Measurements from ENCODE around the gene TM6SF1.
A peak's percentile ranks its signal among the peaks of the same experiment; 100 is the strongest.

TM6SF1 gene

DNA sequence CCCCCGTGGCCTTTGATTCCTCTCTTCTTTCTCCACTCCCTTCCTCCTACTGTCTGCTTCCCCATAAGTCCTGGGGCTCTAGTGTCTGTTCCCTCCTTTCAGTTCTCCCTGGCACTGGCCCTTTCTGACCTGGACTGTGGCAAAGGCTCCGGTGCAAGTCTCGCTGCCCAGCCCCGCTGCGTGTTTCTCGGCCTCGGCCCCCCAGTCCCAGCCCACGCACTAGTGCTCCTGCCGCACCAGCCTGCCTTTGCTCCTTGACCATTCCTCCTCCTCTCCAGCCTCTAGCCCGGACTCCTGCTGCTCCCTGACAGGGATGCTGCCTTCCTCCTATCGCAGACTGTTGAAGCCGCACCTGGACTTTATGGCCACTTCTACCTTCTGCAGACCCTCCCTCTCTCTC lies 2.1 kb downstream of the TM6SF1 start:
- Histone ChIP-seq H3K9ac (ENCODE audit: low read length) (no peak overlapping the region), H3K4me3 (ENCODE audit: low read depth, low read length) (no peak overlapping the region), H2AK5ac (ENCODE audit: low read length) (no peak overlapping the region), H2BK120ac (ENCODE audit: insufficient read depth, low read length, poor library complexity) (no peak overlapping the region), H4K8ac (ENCODE audit: low read depth, low read length) (no peak overlapping the region), H3K4ac (ENCODE audit: low read depth, low read length) (no peak overlapping the region), H2BK12ac (ENCODE audit: low read length) (no peak overlapping the region), H3K23ac (ENCODE audit: low read length) (no peak overlapping the region), H2BK5ac (ENCODE audit: low read depth, low read length, poor library complexity) (no peak overlapping the region), H3K4me2 (ENCODE audit: low read length) (no peak overlapping the region), H3K36me3 (ENCODE audit: control insufficient read depth in 1 of 2, insufficient read depth in 2 of 2, low read length in 2 of 2) (no peaks in the 10 kb centered on the region), H3K18ac (ENCODE audit: low read length) (no peak overlapping the region), H3K9me3 (ENCODE audit: insufficient read depth, low read depth, low read length) (peaks cover 4% of the 10 kb centered on the region), H2AFZ (ENCODE audit: insufficient read depth, low read length, poor library complexity) (no peak overlapping the region), H4K91ac (ENCODE audit: low read depth, low read length) (no peak overlapping the region), H4K12ac (ENCODE audit: low read depth, low read length) (no peak overlapping the region), H3K27ac (ENCODE audit: low read depth, low read length) (no peak overlapping the region), H3K79me1 (ENCODE audit: low read length) (no peaks in the 10 kb centered on the region), H3K27me3 (ENCODE audit: insufficient read depth, low read length) (peaks cover 23% of the 10 kb centered on the region), H3K14ac (ENCODE audit: low read length) (no peak overlapping the region), H3K79me2 (ENCODE audit: control insufficient read depth, insufficient read depth, low read length, poor library complexity) (no peaks in the 10 kb centered on the region), H3K4me1 (ENCODE audit: control insufficient read depth in 1 of 2, insufficient read depth in 2 of 2, low read length in 2 of 2) (peaks cover 8 to 10% of the 10 kb centered on the region in 2 experiments)
- DNase-seq: no peak
- no CpG with 5 or more reads among the region's 12 CpGs for whole genome bisulfite sequencing (ENCODE audit: extremely low coverage, insufficient coverage, insufficient read length)

DNA sequence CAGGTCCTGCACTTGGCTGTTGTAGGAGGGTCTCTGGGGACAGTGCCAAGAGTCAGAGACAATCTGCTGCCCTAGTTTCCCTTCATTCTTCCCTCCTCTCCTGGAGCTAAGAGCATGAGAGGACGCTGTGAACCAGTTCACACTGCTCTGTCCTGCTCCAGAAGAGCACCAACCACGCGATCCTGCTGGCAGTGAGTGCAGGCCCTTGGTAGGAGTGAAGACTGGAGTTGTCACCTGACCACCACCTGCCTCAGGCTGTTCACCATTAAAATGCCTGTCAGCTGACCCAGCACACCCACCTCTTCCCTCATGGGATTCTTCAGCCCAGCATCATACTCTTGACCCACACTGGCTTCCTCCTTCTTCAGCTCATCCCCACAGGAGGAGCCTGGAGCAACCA lies 2.9 kb downstream of the TM6SF1 start:
- H2AFZ ChIP-seq (ENCODE audit: insufficient read depth, low read length, poor library complexity): no peak overlapping the region
- H2BK12ac ChIP-seq (ENCODE audit: low read length): no peak overlapping the region
- no peak overlapping the region for H2BK120ac ChIP-seq (ENCODE audit: insufficient read depth, low read length, poor library complexity)
- no peak overlapping the region for H3K27ac ChIP-seq (ENCODE audit: low read depth, low read length)
- H3K27me3 ChIP-seq (ENCODE audit: insufficient read depth, low read length): peaks cover 23% of the 10 kb centered on the region
- no peak overlapping the region for H3K4ac ChIP-seq (ENCODE audit: low read depth, low read length)
- H3K4me2 ChIP-seq (ENCODE audit: low read length): no peak overlapping the region
- H2BK5ac ChIP-seq (ENCODE audit: low read depth, low read length, poor library complexity): no peak overlapping the region
- no peak overlapping the region for H3K14ac ChIP-seq (ENCODE audit: low read length)
- H4K8ac ChIP-seq (ENCODE audit: low read depth, low read length): no peak overlapping the region
- H3K36me3 ChIP-seq (ENCODE audit: control insufficient read depth in 1 of 2, insufficient read depth in 2 of 2, low read length in 2 of 2): no peaks in the 10 kb centered on the region
- peaks cover 8 to 10% of the 10 kb centered on the region in 2 experiments for H3K4me1 ChIP-seq (ENCODE audit: control insufficient read depth in 1 of 2, insufficient read depth in 2 of 2, low read length in 2 of 2)
- H3K23ac ChIP-seq (ENCODE audit: low read length): no peak overlapping the region
- H3K4me3 ChIP-seq (ENCODE audit: low read depth, low read length): no peak overlapping the region
- H3K9me3 ChIP-seq (ENCODE audit: insufficient read depth, low read depth, low read length): peaks cover 4% of the 10 kb centered on the region
- H3K79me2 ChIP-seq (ENCODE audit: control insufficient read depth, insufficient read depth, low read length, poor library complexity): no peaks in the 10 kb centered on the region
- no peak overlapping the region for H2AK5ac ChIP-seq (ENCODE audit: low read length)
- no peak overlapping the region for H3K9ac ChIP-seq (ENCODE audit: low read length)
- no peak overlapping the region for H3K18ac ChIP-seq (ENCODE audit: low read length)
- no peak overlapping the region for H4K91ac ChIP-seq (ENCODE audit: low read depth, low read length)
- H4K12ac ChIP-seq (ENCODE audit: low read depth, low read length): no peak overlapping the region
- WGBS (ENCODE audit: extremely low coverage, insufficient coverage, insufficient read length): no CpG with 5 or more reads among the region's 3 CpGs
- H3K79me1 ChIP-seq (ENCODE audit: low read length): no peaks in the 10 kb centered on the region
- peak; percentile 83 to 84 for DNase-seq

DNA sequence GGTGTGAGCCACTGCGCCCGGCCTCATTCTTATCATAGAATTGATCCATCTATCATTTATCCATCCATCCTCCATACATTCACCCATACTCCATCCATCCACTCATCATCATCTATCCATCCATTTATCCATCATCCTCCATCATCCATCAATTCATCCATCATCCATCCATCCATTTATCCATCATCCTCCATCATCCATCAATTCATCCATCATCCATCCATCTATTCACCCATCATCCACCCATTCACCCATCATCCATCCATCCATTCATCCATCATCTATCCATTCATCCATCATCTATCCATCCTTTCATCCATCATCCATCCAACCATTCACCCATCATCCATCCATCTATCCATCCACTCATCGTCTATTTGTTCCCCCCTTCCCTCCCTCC lies 3.7 kb downstream of the TM6SF1 start:
- Histone ChIP-seq H2BK5ac (ENCODE audit: low read depth, low read length, poor library complexity) (no peak overlapping the region), H3K27me3 (ENCODE audit: insufficient read depth, low read length) (peaks cover 23% of the 10 kb centered on the region), H4K8ac (ENCODE audit: low read depth, low read length) (no peak overlapping the region), H2AK5ac (ENCODE audit: low read length) (no peak overlapping the region), H3K79me2 (ENCODE audit: control insufficient read depth, insufficient read depth, low read length, poor library complexity) (no peaks in the 10 kb centered on the region), H2BK12ac (ENCODE audit: low read length) (no peak overlapping the region), H2BK120ac (ENCODE audit: insufficient read depth, low read length, poor library complexity) (no peak overlapping the region), H3K4me2 (ENCODE audit: low read length) (no peak overlapping the region), H3K4me1 (ENCODE audit: control insufficient read depth in 1 of 2, insufficient read depth in 2 of 2, low read length in 2 of 2) (peaks cover 8 to 10% of the 10 kb centered on the region in 2 experiments), H3K4ac (ENCODE audit: low read depth, low read length) (no peak overlapping the region), H3K27ac (ENCODE audit: low read depth, low read length) (no peak overlapping the region), H3K9me3 (ENCODE audit: insufficient read depth, low read depth, low read length) (peaks cover 4% of the 10 kb centered on the region), H3K18ac (ENCODE audit: low read length) (no peak overlapping the region), H4K91ac (ENCODE audit: low read depth, low read length) (no peak overlapping the region), H2AFZ (ENCODE audit: insufficient read depth, low read length, poor library complexity) (no peak overlapping the region), H3K9ac (ENCODE audit: low read length) (no peak overlapping the region), H3K4me3 (ENCODE audit: low read depth, low read length) (no peak overlapping the region), H3K14ac (ENCODE audit: low read length) (no peak overlapping the region), H3K36me3 (ENCODE audit: control insufficient read depth in 1 of 2, insufficient read depth in 2 of 2, low read length in 2 of 2) (no peaks in the 10 kb centered on the region), H3K79me1 (ENCODE audit: low read length) (no peaks in the 10 kb centered on the region), H3K23ac (ENCODE audit: low read length) (no peak overlapping the region), H4K12ac (ENCODE audit: low read depth, low read length) (no peak overlapping the region)
- no peak for DNase-seq
- WGBS (ENCODE audit: extremely low coverage, insufficient coverage, insufficient read length): 100% methylated on average over 1 of the region's 3 CpGs

DNA sequence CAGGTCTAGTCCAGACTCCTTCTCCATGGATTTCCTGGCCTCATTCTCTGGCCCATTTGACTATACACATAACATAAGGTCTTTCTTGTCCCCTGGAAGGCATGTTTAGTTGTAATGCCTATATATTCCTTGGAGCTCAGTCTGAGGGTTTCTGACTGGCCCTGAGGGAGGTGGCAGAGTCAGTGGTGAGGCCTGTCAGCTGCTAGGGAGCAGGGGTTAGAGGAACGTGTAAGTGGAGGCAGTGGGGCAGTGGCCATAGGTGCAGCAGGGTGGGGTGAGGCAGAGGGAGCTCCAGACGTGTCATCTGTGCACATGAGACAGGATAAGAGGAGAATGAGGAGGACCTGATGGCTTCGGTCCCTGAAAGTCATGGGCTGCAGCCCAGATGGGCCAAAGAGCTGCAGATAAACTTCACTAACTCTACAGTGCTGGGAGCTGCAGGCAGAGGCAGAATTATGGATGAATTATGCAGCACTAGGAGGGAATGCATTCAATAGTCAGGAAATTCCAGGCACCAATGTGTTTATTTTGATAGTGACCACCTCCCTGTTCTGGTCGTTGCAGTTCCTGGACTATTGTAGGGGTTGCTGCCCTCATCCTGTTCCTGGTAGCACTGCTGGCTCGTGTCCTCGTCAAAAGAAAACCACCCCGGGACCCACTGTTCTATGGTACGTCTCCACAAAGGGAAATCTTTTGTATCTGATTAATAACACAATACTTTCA lies 4.9 kb downstream of the TM6SF1 start:
- no peaks in the 10 kb centered on the region for H3K79me1 ChIP-seq (ENCODE audit: low read length)
- no peak overlapping the region for H4K91ac ChIP-seq (ENCODE audit: low read depth, low read length)
- no peak overlapping the region for H2BK120ac ChIP-seq (ENCODE audit: insufficient read depth, low read length, poor library complexity)
- H3K4ac ChIP-seq (ENCODE audit: low read depth, low read length): no peak overlapping the region
- H3K27me3 ChIP-seq (ENCODE audit: insufficient read depth, low read length): peaks cover 16% of the 10 kb centered on the region
- no peak overlapping the region for H2AK5ac ChIP-seq (ENCODE audit: low read length)
- no peaks in the 10 kb centered on the region for H3K36me3 ChIP-seq (ENCODE audit: control insufficient read depth in 1 of 2, insufficient read depth in 2 of 2, low read length in 2 of 2)
- H4K8ac ChIP-seq (ENCODE audit: low read depth, low read length): no peak overlapping the region
- no peak overlapping the region for H4K12ac ChIP-seq (ENCODE audit: low read depth, low read length)
- no peak overlapping the region for H3K9ac ChIP-seq (ENCODE audit: low read length)
- H3K18ac ChIP-seq (ENCODE audit: low read length): no peak overlapping the region
- H3K27ac ChIP-seq (ENCODE audit: low read depth, low read length): no peak overlapping the region
- no peaks in the 10 kb centered on the region for H3K79me2 ChIP-seq (ENCODE audit: control insufficient read depth, insufficient read depth, low read length, poor library complexity)
- H2BK12ac ChIP-seq (ENCODE audit: low read length): no peak overlapping the region
- H3K23ac ChIP-seq (ENCODE audit: low read length): no peak overlapping the region
- no peak overlapping the region for H3K14ac ChIP-seq (ENCODE audit: low read length)
- no peak overlapping the region for H2BK5ac ChIP-seq (ENCODE audit: low read depth, low read length, poor library complexity)
- WGBS (ENCODE audit: extremely low coverage, insufficient coverage, insufficient read length): no CpG with 5 or more reads among the region's 8 CpGs
- no peak overlapping the region for H2AFZ ChIP-seq (ENCODE audit: insufficient read depth, low read length, poor library complexity)
- no peak overlapping the region for H3K4me3 ChIP-seq (ENCODE audit: low read depth, low read length)
- DNase-seq: no peak
- H3K4me2 ChIP-seq (ENCODE audit: low read length): no peak overlapping the region
- peaks cover 4% of the 10 kb centered on the region for H3K9me3 ChIP-seq (ENCODE audit: insufficient read depth, low read depth, low read length)
- H3K4me1 ChIP-seq (ENCODE audit: control insufficient read depth in 1 of 2, insufficient read depth in 2 of 2, low read length in 2 of 2): peaks cover 5 to 6% of the 10 kb centered on the region in 2 experiments

Data from trophoblast cell (in vitro differentiated cells and primary cell).